Bronchial epithelial cell (primary cell): ENCODE results near the gene CIDEC. TPM values are rescaled to one million over a fixed set of nuclear protein-coding genes. Genes with fewer than 3 reads are reported as not detected.
"Not testable (repeated sequence)": the region's sequence is repeated elsewhere in the genome, so short reads cannot be mapped to it uniquely, and the experiment has no call there.

Experiments
- DNase-seq: peaks from one replicate; pipeline ENCODE4 v3.0.0-alpha.2; 2010; ENCODE audit warnings: low read depth
- FAIRE-seq: peaks from 2 replicates; lab custom pipeline; 2011; peaks lifted over from hg19 to GRCh38; lab: Jason Lieb, UNC
- H3K27me3 ChIP-seq: 2 replicates; pipeline ENCODE4 v1.5.1; 2011; ENCODE audit warnings: low read length; ENCODE audit not compliant: control insufficient read depth, insufficient read depth
- H3K36me3 ChIP-seq: 2 replicates; pipeline ENCODE4 v1.5.1; 2011; ENCODE audit warnings: low read length; ENCODE audit not compliant: control insufficient read depth, insufficient read depth
- H3K4me3 ChIP-seq: 2 replicates; pipeline ENCODE4 v1.5.1; 2011; ENCODE audit warnings: mild to moderate bottlenecking, low read depth, low read length, control low read depth
- total RNA-seq: library from RNA; depleted of rRNA; stranded (reverse); fragments of >200 nt; gene quantifications from 2 replicates; pipeline ENCODE4 v1.2.1, GENCODE V29; 2014
- TF ChIP-seq, protein P1 (sequence below): IDR thresholded peaks from 2 replicates; pipeline ENCODE4 v1.5.1; 2011; ENCODE audit warnings: mild to moderate bottlenecking, moderate library complexity, low read length, control low read depth, inconsistent platforms; ENCODE audit not compliant: insufficient read depth, severe bottlenecking

The CIDEC gene
- total RNA-seq, 1 donor from 2014 or later, result not detected

- DNase-seq (no peak), FAIRE-seq (no peak)
- TF ChIP-seq, protein P1, sequence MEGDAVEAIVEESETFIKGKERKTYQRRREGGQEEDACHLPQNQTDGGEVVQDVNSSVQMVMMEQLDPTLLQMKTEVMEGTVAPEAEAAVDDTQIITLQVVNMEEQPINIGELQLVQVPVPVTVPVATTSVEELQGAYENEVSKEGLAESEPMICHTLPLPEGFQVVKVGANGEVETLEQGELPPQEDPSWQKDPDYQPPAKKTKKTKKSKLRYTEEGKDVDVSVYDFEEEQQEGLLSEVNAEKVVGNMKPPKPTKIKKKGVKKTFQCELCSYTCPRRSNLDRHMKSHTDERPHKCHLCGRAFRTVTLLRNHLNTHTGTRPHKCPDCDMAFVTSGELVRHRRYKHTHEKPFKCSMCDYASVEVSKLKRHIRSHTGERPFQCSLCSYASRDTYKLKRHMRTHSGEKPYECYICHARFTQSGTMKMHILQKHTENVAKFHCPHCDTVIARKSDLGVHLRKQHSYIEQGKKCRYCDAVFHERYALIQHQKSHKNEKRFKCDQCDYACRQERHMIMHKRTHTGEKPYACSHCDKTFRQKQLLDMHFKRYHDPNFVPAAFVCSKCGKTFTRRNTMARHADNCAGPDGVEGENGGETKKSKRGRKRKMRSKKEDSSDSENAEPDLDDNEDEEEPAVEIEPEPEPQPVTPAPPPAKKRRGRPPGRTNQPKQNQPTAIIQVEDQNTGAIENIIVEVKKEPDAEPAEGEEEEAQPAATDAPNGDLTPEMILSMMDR, result no peak
- H3K27me3 ChIP-seq, result peaks cover 3% of the 10 kb centered on the region
- no peak overlapping the region for H3K4me3 ChIP-seq
- no peaks in the 10 kb centered on the region for H3K36me3 ChIP-seq
These were observed 20.5 kb downstream of the CIDEC start for GRCh38 chr3:9859530-9860025.

DNA sequence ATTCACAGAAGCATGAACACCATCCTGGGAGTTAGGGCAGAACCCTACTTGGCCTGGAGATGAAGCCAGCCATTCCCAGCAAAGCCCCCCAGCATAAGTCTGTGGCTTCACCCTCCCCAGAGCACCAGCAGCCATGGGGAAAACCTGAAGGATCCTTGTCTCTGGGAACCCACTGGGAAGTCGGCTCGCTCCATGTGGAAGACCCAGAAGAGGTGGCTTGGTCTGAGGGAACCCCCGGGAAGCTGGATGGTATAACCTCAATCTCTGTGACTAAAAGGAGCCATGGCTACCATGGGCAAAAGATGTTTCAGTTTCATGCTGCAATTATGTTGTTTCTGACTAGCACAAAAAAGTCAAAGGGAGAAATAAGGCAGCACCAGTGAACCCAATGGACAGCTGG is 24.5 kb downstream of the CIDEC start:
- TF ChIP-seq, protein P1, result no peak
- Histone ChIP-seq H3K36me3 (no peaks in the 10 kb centered on the region), H3K4me3 (no peak overlapping the region), H3K27me3 (no peaks in the 10 kb centered on the region)
- FAIRE-seq (no peak), DNase-seq (no peak)

DNA sequence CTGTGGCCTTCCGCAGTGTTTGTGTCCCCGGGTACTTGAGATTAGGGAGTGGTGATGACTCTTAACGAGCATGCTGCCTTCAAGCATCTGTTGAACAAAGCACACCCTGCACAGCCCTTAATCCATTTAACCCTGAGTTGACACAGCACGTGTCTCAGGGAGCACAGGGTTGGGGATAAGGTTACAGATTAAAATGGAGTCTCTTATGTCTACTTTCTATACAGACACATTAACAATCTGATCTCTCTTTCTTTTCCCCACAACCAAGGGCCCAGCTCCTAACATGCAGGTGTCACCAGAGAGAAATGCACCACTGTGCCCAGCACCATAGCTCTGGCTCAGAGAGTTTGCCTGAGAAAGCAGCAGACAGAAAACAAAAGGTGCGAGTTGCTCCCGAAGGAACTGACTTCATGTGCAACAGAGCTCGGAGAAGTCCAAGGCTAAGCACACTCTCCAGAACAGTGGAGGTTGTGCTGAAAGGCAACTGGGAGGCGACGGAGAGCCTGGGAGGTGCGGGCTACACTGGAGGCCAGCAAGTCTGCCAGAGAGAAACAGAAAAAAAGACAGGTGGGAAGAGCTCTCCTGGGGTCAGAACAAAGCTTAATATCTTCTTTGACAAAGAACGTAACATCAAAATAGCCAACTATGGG is 25.6 kb downstream of the CIDEC start:
- H3K36me3 ChIP-seq, H3K27me3 ChIP-seq, DNase-seq, H3K4me3 ChIP-seq, FAIRE-seq: not testable (repeated sequence)

DNA sequence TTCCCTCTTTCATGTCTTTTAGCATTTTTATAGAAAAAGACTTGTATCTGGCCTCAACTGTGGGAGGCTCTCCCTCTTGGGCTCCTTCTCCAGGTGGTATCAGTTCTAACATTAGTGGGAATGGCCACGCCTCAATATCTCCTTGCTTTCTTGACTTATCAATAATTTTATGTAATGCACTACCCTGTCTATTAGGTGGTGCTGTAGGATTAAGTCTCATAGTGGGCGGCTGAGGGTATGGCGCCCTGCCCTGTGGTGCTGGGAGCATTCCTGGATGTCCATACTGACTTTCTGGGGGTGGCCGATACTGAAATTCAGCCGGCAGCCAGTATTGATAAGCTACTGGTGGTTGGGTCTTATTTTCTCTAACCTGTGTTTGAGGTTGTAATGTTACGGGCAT is 27.5 kb downstream of the CIDEC start:
- no peak for DNase-seq
- FAIRE-seq, result no peak

DNA sequence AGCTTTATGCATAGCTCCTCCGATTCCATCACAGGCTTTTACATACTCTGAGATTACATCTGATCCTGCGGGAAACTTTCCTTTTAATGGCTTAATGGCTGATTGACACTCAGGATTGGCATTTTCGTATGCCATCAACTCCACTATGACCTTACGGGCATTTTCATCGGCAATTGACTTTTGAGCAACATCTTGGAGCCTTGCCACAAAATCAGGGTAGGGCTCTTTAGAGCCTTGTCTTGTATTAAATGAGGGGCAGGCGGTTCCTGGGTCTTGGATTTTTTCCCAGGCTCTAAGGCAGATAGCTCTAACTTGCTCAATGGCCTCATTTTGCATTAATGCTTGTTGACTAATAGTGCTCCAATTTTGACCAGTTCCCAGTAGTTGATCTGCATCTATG is 28.1 kb downstream of the CIDEC start:
- not testable (repeated sequence) for H3K4me3 ChIP-seq, H3K36me3 ChIP-seq, FAIRE-seq, DNase-seq, H3K27me3 ChIP-seq

More for the DNA sequence above, 27.5 kb downstream of the CIDEC start:
- H3K4me3 ChIP-seq, result no peak overlapping the region
- no peaks in the 10 kb centered on the region for H3K36me3 ChIP-seq
- TF ChIP-seq, protein P1, result no peak
- no peaks in the 10 kb centered on the region for H3K27me3 ChIP-seq

GRCh38 chr3:9851383-9851782 is 28.7 kb downstream of the CIDEC start:
- not testable (repeated sequence) for DNase-seq, FAIRE-seq, H3K4me3 ChIP-seq, H3K27me3 ChIP-seq, H3K36me3 ChIP-seq

GRCh38 chr3:9848860-9849259 is 31.2 kb downstream of the CIDEC start:
- H3K4me3 ChIP-seq, FAIRE-seq, H3K27me3 ChIP-seq, H3K36me3 ChIP-seq: not testable (repeated sequence)
- DNase-seq, result peak; percentile 22
- TF ChIP-seq, protein P1, result peak; percentile 25

- H3K4me3 ChIP-seq, DNase-seq, FAIRE-seq, H3K27me3 ChIP-seq, H3K36me3 ChIP-seq: not testable (repeated sequence)
These were observed 32.2 kb downstream of the CIDEC start for GRCh38 chr3:9847870-9848269.
